ENCODE results near the gene IRF2BP1.

The IRF2BP1 gene

DNA sequence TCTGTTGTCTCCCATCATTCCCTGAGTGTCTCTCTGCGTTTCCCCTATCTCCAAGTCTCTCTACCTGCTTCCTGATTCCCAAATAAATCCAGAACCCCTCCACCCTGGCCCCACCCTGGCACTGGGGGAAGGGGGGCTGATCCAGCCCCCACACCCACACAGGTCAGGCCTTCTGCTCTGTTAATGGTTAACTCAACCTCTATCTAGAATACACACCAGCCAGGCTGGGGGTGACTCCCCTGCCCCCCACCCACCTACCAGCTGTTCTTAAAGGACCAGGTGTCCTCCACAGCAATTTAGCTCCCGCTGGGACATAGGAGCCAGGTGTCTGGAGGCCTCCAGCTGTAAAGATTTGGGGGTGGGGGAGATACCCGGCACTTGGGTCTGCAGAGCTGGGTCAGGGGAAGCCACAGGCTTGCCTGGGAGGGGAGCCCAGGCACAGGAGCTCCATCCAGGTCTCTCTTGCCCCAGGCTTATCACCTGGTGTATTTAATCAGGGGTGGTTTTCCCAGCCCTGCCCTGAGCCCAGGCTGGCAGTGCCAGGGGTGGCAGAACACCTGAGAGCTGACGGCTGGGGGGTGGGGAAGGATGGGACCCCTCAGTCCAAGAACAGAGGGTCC lies 3.9 kb downstream of the IRF2BP1 start:
- H3K4me3 ChIP-seq (ENCODE audit: low read depth, low read length): no peak overlapping the region
- TF ChIP-seq CTCF (IDR thresholded peaks at IDR 0.05; ENCODE audit: low read depth, low read length): no peak
- no peak for DNase-seq (ENCODE audit: low read depth, low spot score)
- in situ Hi-C loops (cut with HindIII; ENCODE audit: low sequenced_read_pairs): no loop called here

- no peak overlapping the region for H3K4me3 ChIP-seq (ENCODE audit: low read depth, low read length)
- TF ChIP-seq CTCF (IDR thresholded peaks at IDR 0.05; ENCODE audit: low read depth, low read length): no peak
- no peak for DNase-seq (ENCODE audit: low read depth, low spot score)
- in situ Hi-C loops (cut with HindIII; ENCODE audit: low sequenced_read_pairs): no loop called here
Observed at GRCh38 chr19:45881082-45881908, 4.6 kb downstream of the IRF2BP1 start.

- no peak for DNase-seq (ENCODE audit: low read depth, low spot score)
- H3K4me3 ChIP-seq (ENCODE audit: low read depth, low read length): no peak overlapping the region
- in situ Hi-C loops (cut with HindIII; ENCODE audit: low sequenced_read_pairs): no loop called here
- TF ChIP-seq CTCF (IDR thresholded peaks at IDR 0.05; ENCODE audit: low read depth, low read length): no peak
Observed at GRCh38 chr19:45879971-45880370, 6.0 kb downstream of the IRF2BP1 start.

DNA sequence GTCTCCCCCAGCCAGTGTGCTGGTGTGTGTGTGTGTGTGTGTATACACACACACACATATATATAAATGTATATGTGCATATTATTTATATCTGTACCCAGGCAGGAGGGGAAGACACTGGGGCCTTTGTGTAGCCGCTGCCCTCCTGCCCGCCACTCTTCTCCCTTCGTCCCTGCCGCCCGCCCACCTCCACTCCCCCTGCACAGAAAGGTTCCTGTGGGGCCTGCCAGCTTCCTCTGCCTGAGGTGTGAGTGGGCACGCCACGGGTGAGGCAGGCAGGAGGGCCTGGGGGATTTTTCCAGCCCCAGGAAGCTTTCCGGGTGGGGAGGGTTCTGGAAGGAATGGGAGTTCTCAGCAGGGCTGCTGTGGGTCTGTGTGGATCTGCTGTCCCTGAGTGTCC lies 6.9 kb downstream of the IRF2BP1 start:
- no peak for DNase-seq (ENCODE audit: low read depth, low spot score)
- in situ Hi-C loops (cut with HindIII; ENCODE audit: low sequenced_read_pairs): no loop called here
- no peak for TF ChIP-seq CTCF (IDR thresholded peaks at IDR 0.05; ENCODE audit: low read depth, low read length)
- no peak overlapping the region for H3K4me3 ChIP-seq (ENCODE audit: low read depth, low read length)

DNA sequence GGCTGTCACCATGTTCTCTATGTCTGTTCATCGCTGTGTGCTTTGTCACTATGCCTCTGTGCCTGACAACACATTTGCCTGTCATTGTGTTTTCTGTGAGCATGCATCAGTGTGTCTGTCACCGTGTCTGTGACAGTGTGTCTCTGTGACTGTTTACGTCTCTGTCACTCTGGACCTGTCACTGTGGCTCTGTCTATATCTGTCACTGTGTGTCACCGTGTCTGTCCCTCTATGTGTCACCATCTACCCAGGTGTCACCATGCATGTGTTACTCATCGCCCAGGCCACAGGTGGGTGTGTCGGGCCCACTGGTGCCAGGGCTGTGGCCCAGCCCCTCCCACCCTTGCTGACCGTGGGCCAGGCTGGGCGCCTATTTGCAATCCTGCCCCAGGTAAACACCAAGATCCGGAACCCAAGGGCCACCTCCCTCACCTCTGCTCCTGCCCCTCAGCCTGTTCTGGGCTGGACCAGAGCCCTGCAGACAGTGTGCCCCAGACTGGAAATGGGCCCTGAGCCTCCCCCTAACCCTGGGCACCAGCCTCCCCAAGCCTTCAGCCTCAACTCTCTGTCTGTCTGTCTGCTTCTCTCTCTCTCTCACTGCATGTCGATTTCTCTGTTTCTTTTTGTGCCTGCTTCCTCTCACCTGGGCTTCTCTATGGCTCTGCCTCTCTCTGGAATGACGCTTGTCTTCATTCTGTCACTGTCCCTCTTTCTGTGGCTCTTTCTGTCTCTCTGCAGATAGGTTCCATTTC lies 7.7 kb downstream of the IRF2BP1 start:
- in situ Hi-C loops (cut with HindIII; ENCODE audit: low sequenced_read_pairs): no loop called here
- no peak overlapping the region for H3K4me3 ChIP-seq (ENCODE audit: low read depth, low read length)
- no peak for DNase-seq (ENCODE audit: low read depth, low spot score)
- TF ChIP-seq CTCF (IDR thresholded peaks at IDR 0.05; ENCODE audit: low read depth, low read length): no peak

GRCh38 chr19:45876411-45877197 lies 9.3 kb downstream of the IRF2BP1 start:
- no peak for TF ChIP-seq CTCF (IDR thresholded peaks at IDR 0.05; ENCODE audit: low read depth, low read length)
- in situ Hi-C loops (cut with HindIII; ENCODE audit: low sequenced_read_pairs): no loop called here
- DNase-seq (ENCODE audit: low read depth, low spot score): peak; percentile 30
- H3K4me3 ChIP-seq (ENCODE audit: low read depth, low read length): no peak overlapping the region
